G401 (cell line): ENCODE measurements around the gene SHROOM4. TPM values are rescaled to one million over a fixed set of nuclear protein-coding genes. Genes with fewer than 3 reads are reported as not detected.

ENCODE experiments used
- DNase-seq: peaks from one replicate; pipeline ENCODE4 v3.0.0-alpha.2; 2015; ENCODE audit warnings: low spot score
- in situ Hi-C: cut with HindIII; loops from 2 replicates; pipeline ENCODE4 v1.10.0; 2016; ENCODE audit warnings: low sequenced_read_pairs, mixed read lengths
- total RNA-seq: library from RNA; depleted of rRNA; stranded (reverse); fragments of >200 nt; shearing (Covaris generic); gene quantifications from 2 replicates; pipeline ENCODE4 v1.2.3, GENCODE V29; 2014; rRNA removed

Gene SHROOM4
- total RNA-seq, 1 experiment from 2014 or later = 0.10 TPM

DNA sequence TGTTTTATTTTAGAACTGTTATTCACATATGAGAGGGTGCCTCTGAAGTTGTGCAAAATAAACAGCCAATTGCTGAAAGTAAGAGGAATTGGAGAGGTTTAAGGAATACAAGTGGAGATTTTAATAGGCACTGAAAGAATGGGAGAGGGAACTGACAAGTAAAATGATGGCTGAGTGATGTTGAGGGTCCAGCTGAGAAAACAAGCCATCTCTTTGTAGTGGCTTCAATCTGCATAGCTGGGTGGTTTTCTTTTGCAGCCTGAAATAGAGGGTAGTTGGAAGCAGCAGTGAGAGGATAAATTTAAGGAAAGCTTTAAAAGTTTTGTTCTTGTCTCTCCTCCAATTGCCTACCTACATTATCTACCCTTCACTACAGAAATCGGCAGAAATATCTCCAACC is 236.7 kb downstream of the SHROOM4 start:
- in situ Hi-C loops = no loop called here
- no peak for DNase-seq

GRCh38 chrX:50567636-50568035 is 246.4 kb downstream of the SHROOM4 start:
- in situ Hi-C loops = no loop called here
- DNase-seq = no peak

GRCh38 chrX:50565718-50566117 is 248.3 kb downstream of the SHROOM4 start:
- DNase-seq = no peak
- in situ Hi-C loops = no loop called here

Other genes with a start within 250 kb of the SHROOM4 start
- not detected in 2 replicates for gene BMP15, start 96.5 kb upstream of the SHROOM4 start, total RNA-seq